GM12875 (cell line): ENCODE data around the gene ZFP36L1.

Experiments
- H3K4me3 ChIP-seq: one replicate; pipeline ENCODE4 v1.5.1; 2011; ENCODE audit warnings: low read depth, low read length, control low read depth
- CTCF ChIP-seq: IDR thresholded peaks from 2 replicates; pipeline ENCODE4 v1.5.1; 2011; ENCODE audit warnings: low read depth, mild to moderate bottlenecking, control low read depth, inconsistent platforms, low read length, moderate library complexity, borderline replicate concordance; ENCODE audit not compliant: insufficient read depth

ZFP36L1 gene

GRCh38 chr14:68792979-68793733, at the start of gene ZFP36L1:
Gene ZFP36L1 (minus strand): TSS chr14:68793067. CDS start chr14:68792938, 129 bp downstream.
- peak within 1 kb of the TSS; percentile 88 for H3K4me3 ChIP-seq
- no peak for TF ChIP-seq CTCF

GRCh38 chr14:68842298-68842697, 49.4 kb upstream of the ZFP36L1 start:
- no peak overlapping the region for H3K4me3 ChIP-seq
- no peak for TF ChIP-seq CTCF

DNA sequence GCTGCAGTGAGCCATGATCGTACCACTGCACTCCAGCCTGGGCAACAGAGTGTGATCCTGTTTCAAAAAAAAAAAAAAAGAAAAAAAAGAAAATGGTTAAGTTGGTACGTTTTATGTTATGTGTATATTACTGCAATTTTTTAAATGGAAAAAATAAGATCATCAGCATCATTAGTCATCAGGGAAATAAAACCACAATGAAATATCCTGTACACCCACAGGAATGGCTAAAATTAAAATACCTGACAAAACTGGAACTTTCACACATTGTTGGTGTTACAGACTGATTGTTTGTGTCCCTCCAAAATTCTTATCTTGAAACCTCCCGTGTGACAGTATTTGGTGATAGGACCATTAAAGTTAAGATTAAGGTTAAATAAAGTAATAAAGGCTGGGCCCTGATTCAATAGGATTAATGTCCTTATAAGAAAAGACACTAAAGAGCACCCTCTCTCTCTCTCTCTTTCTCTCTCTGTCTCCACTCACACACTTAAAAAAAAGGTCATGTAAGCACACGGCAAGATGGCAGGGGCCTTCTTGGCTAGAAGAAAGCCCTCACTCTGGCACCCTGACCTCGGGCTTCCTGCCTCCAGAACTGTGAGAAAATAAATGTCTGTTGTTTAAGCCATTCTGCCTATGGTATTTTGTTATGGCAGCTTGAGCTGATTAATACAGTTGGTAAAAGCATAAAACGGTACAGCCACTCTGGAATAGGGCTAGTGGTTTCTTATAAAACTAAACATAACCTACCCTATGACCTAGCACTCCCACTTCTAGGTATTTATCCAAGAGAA, 48.3 kb upstream of the ZFP36L1 start:
- TF ChIP-seq CTCF = no peak
- H3K4me3 ChIP-seq = no peak overlapping the region

GRCh38 chr14:68840454-68840853, 47.6 kb upstream of the ZFP36L1 start:
- TF ChIP-seq CTCF = no peak
- no peak overlapping the region for H3K4me3 ChIP-seq

DNA sequence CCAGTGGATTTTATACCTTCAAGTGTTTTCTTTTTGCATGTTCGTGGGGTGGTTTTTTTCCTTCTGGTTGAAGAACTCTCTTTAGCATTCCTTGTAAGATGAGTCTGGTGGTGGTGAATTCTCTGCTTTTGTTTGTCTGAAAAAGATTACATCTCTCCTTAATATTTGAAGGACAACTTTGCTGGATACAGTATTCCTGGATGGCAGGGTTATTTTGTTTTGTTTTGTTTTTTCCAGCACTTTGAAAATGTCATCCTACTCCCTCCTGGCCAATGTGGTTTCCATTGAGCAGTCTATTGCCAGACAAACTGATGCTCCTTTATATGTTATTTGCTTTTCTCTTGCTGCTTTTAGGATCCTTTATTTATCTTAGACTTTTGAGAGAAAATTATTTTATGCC, 43.2 kb upstream of the ZFP36L1 start:
- no peak for TF ChIP-seq CTCF
- H3K4me3 ChIP-seq = no peak overlapping the region

GRCh38 chr14:68834816-68835215, 41.9 kb upstream of the ZFP36L1 start:
- no peak for TF ChIP-seq CTCF
- H3K4me3 ChIP-seq = no peak overlapping the region
